Loucy (cell line): ENCODE results near the gene NAXD.

ENCODE experiments used
- H2AFZ ChIP-seq: fragments of 200-600 bp; sonication (generic); 2 replicates; pipeline ENCODE4 v1.6.0; 2016; ENCODE audit warnings: antibody characterized with exemption, mild to moderate bottlenecking, low read length, moderate library complexity
- H3F3A ChIP-seq: fragments of 200-600 bp; 2 replicates; pipeline ENCODE4 v1.6.0; 2016; ENCODE audit warnings: antibody characterized with exemption, low read depth, mild to moderate bottlenecking
- H3K27me3 ChIP-seq: fragments of 200-600 bp; sonication (generic); 2 replicates; pipeline ENCODE4 v1.6.1; 2014; ENCODE audit warnings: low read length, mild to moderate bottlenecking; ENCODE audit not compliant: insufficient read depth, poor library complexity, severe bottlenecking
- H3K36me3 ChIP-seq: fragments of 200-600 bp; sonication (generic); 2 replicates; pipeline ENCODE4 v1.6.1; 2016; ENCODE audit warnings: low read length; ENCODE audit not compliant: insufficient read depth
- H3K4me1 ChIP-seq: fragments of 200-600 bp; sonication (generic); 2 replicates; pipeline ENCODE4 v1.5.1; 2014; ENCODE audit warnings: low read length, mild to moderate bottlenecking; ENCODE audit not compliant: insufficient read depth, poor library complexity, severe bottlenecking
- H3K4me2 ChIP-seq: fragments of 200-600 bp; sonication (generic); 2 replicates; pipeline ENCODE4 v1.6.0; 2014; ENCODE audit warnings: antibody characterized with exemption, low read length, low read depth, mild to moderate bottlenecking; ENCODE audit not compliant: poor library complexity, severe bottlenecking
- H3K4me3 ChIP-seq: fragments of 200-600 bp; sonication (generic); 2 replicates; pipeline ENCODE4 v1.5.1; 2014; ENCODE audit warnings: low read length, mild to moderate bottlenecking, mixed read lengths; ENCODE audit not compliant: poor library complexity, severe bottlenecking
- H3K79me2 ChIP-seq: fragments of 200-600 bp; sonication (generic); 2 replicates; pipeline ENCODE4 v1.6.1; 2014; ENCODE audit warnings: low read length; ENCODE audit not compliant: insufficient read depth
- H3K9ac ChIP-seq: fragments of 200-600 bp; sonication (generic); 2 replicates; pipeline ENCODE4 v1.6.0; 2014; ENCODE audit warnings: mild to moderate bottlenecking, low read depth, low read length, moderate library complexity; ENCODE audit not compliant: poor library complexity, severe bottlenecking
- H3K9me2 ChIP-seq: fragments of 200-600 bp; sonication (generic); replicated peaks from 2 replicates; pipeline ENCODE4 v1.6.1; 2016; ENCODE audit warnings: low read depth, low read length, mixed read lengths
- H3K9me3 ChIP-seq: fragments of 200-600 bp; sonication (generic); 2 replicates; pipeline ENCODE4 v1.6.1; 2014; ENCODE audit warnings: mild to moderate bottlenecking, antibody characterized with exemption, low read length, low read depth; ENCODE audit not compliant: insufficient read depth
- H4K20me1 ChIP-seq: fragments of 200-600 bp; sonication (generic); 2 replicates; pipeline ENCODE4 v1.6.0; 2014; ENCODE audit warnings: antibody characterized with exemption, low read length, mild to moderate bottlenecking; ENCODE audit not compliant: insufficient read depth, poor library complexity, severe bottlenecking
- EZH2phosphoT487 ChIP-seq: fragments of 200-600 bp; IDR thresholded peaks from 2 replicates; pipeline ENCODE4 v1.6.1; 2018; ENCODE audit warnings: antibody characterized with exemption, mild to moderate bottlenecking, moderate library complexity, borderline replicate concordance
- TF ChIP-seq, protein P1 (sequence below): fragments of 200-600 bp; sonication (generic); conservative IDR thresholded peaks from 2 replicates; pipeline ENCODE4 v1.5.1; 2014; ENCODE audit warnings: mild to moderate bottlenecking, antibody characterized with exemption, low read length

The NAXD gene

DNA sequence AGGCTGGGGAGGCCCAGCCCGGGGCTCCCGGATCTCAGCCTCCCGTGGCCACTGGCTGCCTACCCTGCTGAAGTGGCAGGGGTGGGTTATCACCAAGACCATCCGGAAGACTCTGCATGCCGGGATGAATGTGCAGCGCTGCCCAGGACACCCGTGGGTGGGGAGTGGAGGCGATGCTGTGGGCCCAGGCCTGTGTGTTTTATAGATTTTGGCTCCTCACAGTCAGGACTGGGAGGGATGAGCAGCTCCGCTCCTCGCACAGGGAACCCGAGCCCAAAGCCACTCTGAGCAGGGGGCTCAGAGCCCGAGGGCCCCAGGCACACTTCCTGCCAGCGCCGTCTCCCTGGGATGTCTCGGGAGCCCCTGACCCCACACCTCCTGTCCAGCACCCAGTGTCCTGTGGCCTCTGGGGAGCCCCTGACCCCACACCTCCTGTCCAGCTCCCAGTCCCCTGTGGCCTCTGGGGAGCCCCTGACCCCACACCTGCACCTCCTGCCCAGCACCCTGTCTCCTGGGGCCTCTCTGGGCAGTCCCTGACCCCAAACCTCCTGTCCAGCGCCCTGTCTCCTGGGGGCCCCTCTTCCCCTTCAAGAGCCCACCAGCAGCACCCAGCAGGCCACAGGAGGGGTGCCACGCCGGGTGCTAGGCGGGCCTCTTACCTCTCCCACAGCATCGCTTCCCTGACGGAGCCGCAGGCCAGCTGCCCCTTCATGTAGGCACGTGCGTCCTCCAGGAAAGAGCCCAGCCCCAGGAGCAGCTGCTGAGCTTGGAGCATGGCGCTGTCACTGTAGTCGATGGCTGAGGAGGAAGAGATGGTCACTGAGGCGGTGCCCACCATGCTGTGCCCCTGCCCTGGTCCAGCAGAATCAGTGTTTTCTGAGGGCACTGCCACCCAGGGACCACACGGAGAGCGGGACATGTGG lies 31.4 kb downstream of the NAXD start:
- no peak overlapping the region for H3K9ac ChIP-seq
- H3K9me2 ChIP-seq: no peaks in the 10 kb centered on the region
- H3K27me3 ChIP-seq: no peaks in the 10 kb centered on the region
- H3K4me2 ChIP-seq: no peak overlapping the region
- no peak for TF ChIP-seq EZH2phosphoT487
- TF ChIP-seq, protein P1, sequence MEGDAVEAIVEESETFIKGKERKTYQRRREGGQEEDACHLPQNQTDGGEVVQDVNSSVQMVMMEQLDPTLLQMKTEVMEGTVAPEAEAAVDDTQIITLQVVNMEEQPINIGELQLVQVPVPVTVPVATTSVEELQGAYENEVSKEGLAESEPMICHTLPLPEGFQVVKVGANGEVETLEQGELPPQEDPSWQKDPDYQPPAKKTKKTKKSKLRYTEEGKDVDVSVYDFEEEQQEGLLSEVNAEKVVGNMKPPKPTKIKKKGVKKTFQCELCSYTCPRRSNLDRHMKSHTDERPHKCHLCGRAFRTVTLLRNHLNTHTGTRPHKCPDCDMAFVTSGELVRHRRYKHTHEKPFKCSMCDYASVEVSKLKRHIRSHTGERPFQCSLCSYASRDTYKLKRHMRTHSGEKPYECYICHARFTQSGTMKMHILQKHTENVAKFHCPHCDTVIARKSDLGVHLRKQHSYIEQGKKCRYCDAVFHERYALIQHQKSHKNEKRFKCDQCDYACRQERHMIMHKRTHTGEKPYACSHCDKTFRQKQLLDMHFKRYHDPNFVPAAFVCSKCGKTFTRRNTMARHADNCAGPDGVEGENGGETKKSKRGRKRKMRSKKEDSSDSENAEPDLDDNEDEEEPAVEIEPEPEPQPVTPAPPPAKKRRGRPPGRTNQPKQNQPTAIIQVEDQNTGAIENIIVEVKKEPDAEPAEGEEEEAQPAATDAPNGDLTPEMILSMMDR: no peak
- H2AFZ ChIP-seq: no peak overlapping the region
- H3K9me3 ChIP-seq: no peaks in the 10 kb centered on the region
- H3K4me3 ChIP-seq: no peak overlapping the region
- peaks cover 54% of the 10 kb centered on the region; the same call in 1 of the 2 replicates for H3K36me3 ChIP-seq
- no peaks in the 10 kb centered on the region for H4K20me1 ChIP-seq
- no peaks in the 10 kb centered on the region for H3F3A ChIP-seq
- H3K79me2 ChIP-seq: no peaks in the 10 kb centered on the region
- H3K4me1 ChIP-seq: no peaks in the 10 kb centered on the region

DNA sequence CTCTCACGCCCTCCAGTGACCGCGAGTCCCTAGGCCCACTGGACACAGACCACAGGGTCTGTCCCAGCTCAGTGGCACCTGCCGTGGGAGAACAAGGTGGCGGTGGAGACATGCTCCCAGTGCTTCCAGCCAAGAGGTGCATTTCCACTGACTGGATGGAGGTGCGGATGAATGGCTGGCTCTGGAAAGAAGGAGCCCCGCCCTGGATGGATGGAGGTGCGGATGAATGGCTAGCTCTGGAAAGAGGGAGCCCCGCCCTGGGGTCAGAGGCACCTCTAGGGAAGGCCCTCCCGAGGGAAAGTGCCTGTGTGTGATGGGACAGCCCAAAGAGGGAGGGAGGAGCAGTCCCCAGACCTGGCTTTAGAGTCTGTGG lies 32.0 kb downstream of the NAXD start:
- Histone ChIP-seq H3K4me1 (no peaks in the 10 kb centered on the region), H4K20me1 (no peaks in the 10 kb centered on the region), H3K36me3 (peaks cover 53% of the 10 kb centered on the region; the same call in 1 of the 2 replicates), H3K79me2 (no peaks in the 10 kb centered on the region), H3K9me2 (no peaks in the 10 kb centered on the region), H3K9me3 (no peaks in the 10 kb centered on the region), H3F3A (no peaks in the 10 kb centered on the region), H3K27me3 (no peaks in the 10 kb centered on the region), H2AFZ (no peak overlapping the region), H3K4me2 (no peak overlapping the region), H3K4me3 (no peak overlapping the region), H3K9ac (no peak overlapping the region)
- TF ChIP-seq EZH2phosphoT487: no peak
- TF ChIP-seq, protein P1: no peak

DNA sequence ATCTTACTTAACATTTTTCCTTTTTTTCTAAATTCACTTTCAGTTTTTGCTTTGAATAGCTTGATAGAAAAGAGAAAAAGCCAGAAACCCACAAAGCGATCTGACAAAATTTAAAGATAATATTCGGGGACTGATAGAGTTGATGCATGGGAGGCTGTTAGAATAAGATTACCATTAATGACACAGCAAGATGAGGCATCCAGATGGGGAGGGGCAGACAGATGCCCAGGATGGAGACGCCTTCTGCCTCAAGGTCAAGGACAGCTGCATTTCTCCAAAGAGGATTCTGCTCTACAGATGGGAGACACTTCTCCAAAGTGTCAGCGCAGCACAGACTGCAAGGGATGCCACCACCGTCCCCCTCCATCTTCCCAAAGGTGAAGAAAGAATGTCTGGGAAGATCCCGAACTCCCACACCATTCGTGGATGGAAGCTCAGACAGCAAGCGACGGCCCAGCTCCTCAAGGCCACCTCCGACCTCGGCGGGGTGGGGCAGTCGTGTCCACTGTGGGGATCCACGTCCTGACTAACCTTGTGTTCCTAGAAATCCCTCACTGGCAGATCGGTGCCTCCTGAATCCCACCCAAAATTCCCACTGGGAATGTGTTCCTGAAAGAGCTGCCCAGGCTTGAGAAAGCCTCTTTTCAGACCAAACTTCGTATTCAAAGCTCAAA lies 32.9 kb downstream of the NAXD start:
- Histone ChIP-seq H2AFZ (no peak overlapping the region), H3K4me1 (no peaks in the 10 kb centered on the region), H3K27me3 (no peaks in the 10 kb centered on the region), H3K36me3 (peaks cover 49% of the 10 kb centered on the region; the same call in 1 of the 2 replicates), H4K20me1 (no peaks in the 10 kb centered on the region), H3K9ac (no peak overlapping the region), H3K4me2 (no peak overlapping the region), H3K9me2 (no peaks in the 10 kb centered on the region), H3K4me3 (no peak overlapping the region), H3K9me3 (no peaks in the 10 kb centered on the region), H3K79me2 (no peaks in the 10 kb centered on the region), H3F3A (no peaks in the 10 kb centered on the region)
- TF ChIP-seq, protein P1: no peak
- TF ChIP-seq EZH2phosphoT487: no peak
